NCI-H82 treated with DMSO at 0.1 percent for 48 hours (cell line): ENCODE results near the gene ADAMTSL1.

Experiments used
- DNase-seq: peaks from one replicate; lab custom pipeline; 2025; ENCODE audit not compliant: unreplicated experiment; lab: John Stamatoyannopoulos, UW

The ADAMTSL1 gene

GRCh38 chr9:18798508-18799290, 324.7 kb downstream of the ADAMTSL1 start:
- DNase-seq, result no peak

- no peak for DNase-seq
Measured at GRCh38 chr9:18799428-18799827, 325.5 kb downstream of the ADAMTSL1 start.

GRCh38 chr9:18800579-18800978, 326.6 kb downstream of the ADAMTSL1 start:
- DNase-seq, result no peak

GRCh38 chr9:18805386-18805785, 331.4 kb downstream of the ADAMTSL1 start:
- no peak for DNase-seq

GRCh38 chr9:18806232-18807080, 332.5 kb downstream of the ADAMTSL1 start:
- no peak for DNase-seq

- no peak for DNase-seq
Measured at GRCh38 chr9:18810581-18810980, 336.6 kb downstream of the ADAMTSL1 start.

GRCh38 chr9:18811171-18811570, 337.2 kb downstream of the ADAMTSL1 start:
- DNase-seq, result no peak

GRCh38 chr9:18819418-18819817, 345.5 kb downstream of the ADAMTSL1 start:
- DNase-seq, result no peak

GRCh38 chr9:18820566-18821095, 346.7 kb downstream of the ADAMTSL1 start:
- DNase-seq, result no peak

- no peak for DNase-seq
Measured at GRCh38 chr9:18821788-18822187, 347.8 kb downstream of the ADAMTSL1 start.

- DNase-seq, result no peak
Measured at GRCh38 chr9:18822850-18823249, 348.9 kb downstream of the ADAMTSL1 start.

GRCh38 chr9:18824095-18824666, 350.2 kb downstream of the ADAMTSL1 start:
- DNase-seq, result no peak

GRCh38 chr9:18825656-18826170, 351.8 kb downstream of the ADAMTSL1 start:
- DNase-seq, result no peak

GRCh38 chr9:18826248-18826647, 352.3 kb downstream of the ADAMTSL1 start:
- peak; percentile 32 for DNase-seq

GRCh38 chr9:18829066-18829465, 355.1 kb downstream of the ADAMTSL1 start:
- DNase-seq, result no peak

- no peak for DNase-seq
Measured at GRCh38 chr9:18829873-18830272, 355.9 kb downstream of the ADAMTSL1 start.

GRCh38 chr9:18834740-18835361, 360.9 kb downstream of the ADAMTSL1 start:
- DNase-seq, result no peak

- DNase-seq, result no peak
Measured at GRCh38 chr9:18837402-18837801, 363.4 kb downstream of the ADAMTSL1 start.

- no peak for DNase-seq
Measured at GRCh38 chr9:18847576-18848275, 373.8 kb downstream of the ADAMTSL1 start.

- DNase-seq, result no peak
Measured at GRCh38 chr9:18848657-18849056, 374.7 kb downstream of the ADAMTSL1 start.
